Muscle layer of duodenum (tissue), 2 donors: ENCODE results near the gene CARD19.
"Not testable (repeated sequence)": the region's sequence is repeated elsewhere in the genome, so short reads cannot be mapped to it uniquely, and the experiment has no call there.

ENCODE experiments used
- H3K27ac ChIP-seq: one replicate; pipeline ENCODE4 v1.7.0; 2013; ENCODE audit warnings: mild to moderate bottlenecking, low read length
- H3K27me3 ChIP-seq: one replicate; pipeline ENCODE4 v1.7.0; 2013; ENCODE audit warnings: low read depth, mild to moderate bottlenecking, control low read depth, low read length
- H3K36me3 ChIP-seq, 2 donors: one replicate each; pipeline ENCODE4 v1.7.0; 2013; ENCODE audit warnings: low read length in 2 of 2, control low read depth in 1 of 2, mild to moderate bottlenecking in 1 of 2; ENCODE audit not compliant: insufficient read depth in 2 of 2, control insufficient read depth in 1 of 2
- H3K4me1 ChIP-seq, 2 donors: one replicate each; pipeline ENCODE4 v1.7.0; 2013; ENCODE audit warnings: low read length in 2 of 2, mild to moderate bottlenecking in 2 of 2, control low read depth in 1 of 2, moderate library complexity in 1 of 2; ENCODE audit not compliant: insufficient read depth in 2 of 2, control insufficient read depth in 1 of 2
- H3K4me3 ChIP-seq, 2 donors: one replicate each; pipeline ENCODE4 v1.7.0; 2013; ENCODE audit warnings: low read length in 2 of 2, low read depth in 1 of 2, mild to moderate bottlenecking in 1 of 2
- H3K9me3 ChIP-seq, 2 donors: one replicate each; pipeline ENCODE4 v1.7.0; 2013; ENCODE audit warnings: low read length in 2 of 2, control low read depth in 1 of 2, mild to moderate bottlenecking in 1 of 2; ENCODE audit not compliant: control insufficient read depth in 1 of 2
- donor health status: healthy.

Gene CARD19

DNA sequence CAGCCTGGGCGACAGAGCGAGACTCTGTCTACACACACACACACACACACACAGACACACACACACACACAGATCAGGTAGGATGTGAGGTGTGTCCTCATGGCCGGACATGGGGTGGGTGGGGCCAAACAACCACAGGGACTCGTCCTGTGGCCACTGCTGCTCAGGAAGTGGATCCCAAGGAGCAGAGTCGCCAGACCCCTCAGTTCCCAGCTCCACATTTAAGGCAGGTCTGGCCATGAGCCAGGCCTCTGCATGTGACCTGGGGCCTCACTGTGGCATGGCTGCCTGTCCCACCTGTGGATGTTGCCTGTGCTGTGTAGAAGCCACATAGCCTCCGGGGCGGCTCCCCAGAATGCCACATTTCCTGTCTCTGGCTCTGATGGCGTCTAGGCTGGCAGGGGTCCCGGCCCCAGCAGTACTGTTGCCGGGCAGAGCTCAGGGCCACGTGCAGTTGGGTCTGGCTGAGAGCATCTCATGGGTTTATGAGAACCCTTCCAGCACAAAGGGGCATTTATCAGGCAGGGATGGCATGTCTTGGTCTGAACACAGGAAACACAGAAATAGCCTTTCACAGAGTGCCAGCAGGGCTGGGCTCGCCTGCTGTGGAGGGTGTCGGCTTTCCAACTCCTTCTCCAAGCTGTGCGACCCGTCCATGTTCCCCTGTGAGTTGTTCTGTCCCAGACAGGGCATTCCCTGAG, 48.0 kb downstream of the CARD19 start:
- Histone ChIP-seq H3K27ac (no peak overlapping the region), H3K4me3 (no peak overlapping the region), H3K9me3 (no peaks in the 10 kb centered on the region), H3K27me3 (no peaks in the 10 kb centered on the region), H3K36me3 (no peaks in the 10 kb centered on the region), H3K4me1 (peaks cover 0 to 5% of the 10 kb centered on the region in 2 donors)

DNA sequence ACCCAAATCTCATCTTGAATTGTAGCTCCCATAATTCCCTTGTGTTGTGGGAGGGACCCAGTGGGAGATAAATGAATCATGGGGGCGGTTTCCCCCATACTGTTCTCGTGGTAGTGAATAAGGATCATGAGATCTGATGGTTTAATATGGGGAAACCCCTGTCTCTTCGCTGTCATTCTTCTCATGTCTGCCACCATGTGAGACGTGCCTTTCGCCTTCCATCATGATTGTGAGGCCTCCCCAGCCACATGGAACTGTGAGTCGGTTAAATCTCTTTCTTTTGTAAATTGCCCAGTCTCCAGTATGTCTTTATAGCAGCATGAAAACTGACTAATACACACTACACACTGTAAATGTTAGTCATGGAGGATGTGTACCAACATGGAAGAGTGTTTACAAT, 50.7 kb downstream of the CARD19 start:
- not testable (repeated sequence) for H3K36me3 ChIP-seq, H3K9me3 ChIP-seq, H3K4me1 ChIP-seq, H3K27me3 ChIP-seq, H3K4me3 ChIP-seq, H3K27ac ChIP-seq

DNA sequence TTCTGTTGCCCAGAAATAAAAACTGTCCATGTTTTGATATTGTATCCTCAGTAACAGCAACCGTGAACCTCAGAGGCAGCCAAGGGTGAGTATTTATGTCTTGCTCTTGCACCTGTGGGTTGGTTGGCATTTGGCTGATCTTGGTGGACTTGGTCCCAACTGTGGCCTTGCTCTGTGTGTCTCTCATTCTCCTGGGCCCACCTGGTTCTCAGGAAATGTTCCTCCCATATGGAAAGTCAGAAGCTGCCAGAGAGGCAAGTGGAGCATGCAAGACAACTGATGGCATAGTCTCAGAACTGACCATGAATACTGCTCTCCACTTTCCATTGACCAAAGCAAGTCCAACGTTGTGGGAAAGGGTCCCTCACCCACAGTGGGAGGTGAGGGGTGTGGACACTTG, 51.6 kb downstream of the CARD19 start:
- Histone ChIP-seq H3K4me3 (no peak overlapping the region), H3K9me3 (no peaks in the 10 kb centered on the region), H3K27me3 (no peaks in the 10 kb centered on the region), H3K27ac (no peak overlapping the region), H3K36me3 (no peaks in the 10 kb centered on the region), H3K4me1 (peaks cover 0 to 5% of the 10 kb centered on the region in 2 donors)

DNA sequence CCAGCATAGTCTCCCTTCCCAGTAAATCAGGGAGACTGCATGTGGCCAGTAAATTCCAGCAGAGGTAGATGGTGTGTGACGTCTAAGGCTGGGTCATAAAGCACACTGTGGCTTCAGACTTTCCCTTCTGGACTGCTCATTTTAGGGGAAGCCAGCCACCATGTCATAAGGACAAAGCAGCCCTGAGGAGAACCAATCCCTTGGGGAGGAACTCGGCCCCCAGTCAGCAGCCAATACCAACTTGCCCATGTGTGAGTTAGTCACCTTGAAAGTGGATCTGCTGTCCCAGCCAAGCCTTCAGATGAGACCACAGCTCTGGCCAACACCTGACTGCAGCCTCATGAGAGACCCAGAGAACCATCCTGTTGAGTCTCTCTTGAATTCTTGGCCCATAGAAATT, 52.7 kb downstream of the CARD19 start:
- Histone ChIP-seq H3K4me3 (no peak overlapping the region), H3K9me3 (no peaks in the 10 kb centered on the region), H3K27me3 (no peaks in the 10 kb centered on the region), H3K27ac (no peak overlapping the region), H3K36me3 (no peaks in the 10 kb centered on the region), H3K4me1 (peaks cover 0 to 5% of the 10 kb centered on the region in 2 donors)

DNA sequence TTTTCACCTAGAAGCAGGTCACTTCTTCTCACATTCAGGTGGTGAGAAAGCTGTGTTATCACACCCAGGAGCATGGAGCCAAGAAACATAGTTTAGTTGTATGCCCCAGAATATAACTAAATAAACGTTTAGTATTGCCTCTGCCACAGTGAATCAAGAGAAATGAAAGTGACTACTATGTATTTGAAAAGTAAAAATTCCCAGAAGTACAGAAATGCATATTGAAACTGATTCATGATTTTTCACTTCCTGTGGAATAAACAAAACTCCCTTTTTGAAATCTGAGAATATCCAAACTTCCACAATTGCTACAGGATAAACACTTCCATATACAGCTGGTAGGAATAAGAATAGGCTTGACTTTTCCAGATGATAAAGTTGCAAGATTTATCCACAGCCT, 53.3 kb downstream of the CARD19 start:
- no peak overlapping the region for H3K27ac ChIP-seq
- H3K4me1 ChIP-seq: peaks cover 0 to under 1% of the 10 kb centered on the region in 2 donors
- no peaks in the 10 kb centered on the region for H3K27me3 ChIP-seq
- no peaks in the 10 kb centered on the region for H3K36me3 ChIP-seq
- H3K9me3 ChIP-seq: no peaks in the 10 kb centered on the region
- H3K4me3 ChIP-seq: no peak overlapping the region

DNA sequence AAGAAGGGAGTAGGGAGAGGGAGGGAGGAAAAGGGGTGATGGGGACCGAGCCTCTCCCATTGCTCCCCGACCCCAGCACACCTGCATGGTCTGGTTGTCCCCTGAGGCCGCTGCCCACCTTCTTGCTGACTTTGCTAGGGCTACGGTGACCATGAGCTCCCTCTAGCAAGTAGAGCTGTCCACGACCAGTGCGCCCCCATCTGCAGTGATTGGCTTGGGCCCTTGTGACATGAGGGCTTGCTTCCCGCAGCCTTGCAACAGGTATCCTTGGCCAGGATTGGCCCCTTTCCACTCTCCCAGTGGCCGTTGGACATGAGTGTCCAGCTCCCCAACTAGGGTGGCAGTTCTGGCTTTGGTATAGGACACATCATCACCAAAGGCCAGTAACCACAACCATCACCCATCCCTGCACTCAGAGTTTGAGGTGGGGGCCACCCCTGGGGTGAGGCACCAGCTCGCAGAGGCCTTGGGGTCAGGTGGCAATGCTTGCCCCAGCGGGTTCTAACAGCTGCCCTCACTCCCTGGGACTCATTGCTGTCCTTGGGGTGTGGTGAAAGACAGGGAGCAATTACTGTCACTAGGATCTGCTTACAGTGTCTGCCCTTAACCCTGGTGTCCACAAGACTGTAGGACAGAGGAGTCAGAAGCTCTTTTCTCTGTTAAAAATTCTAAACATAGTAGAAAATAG, 55.2 kb downstream of the CARD19 start:
- Histone ChIP-seq H3K27me3 (no peaks in the 10 kb centered on the region), H3K4me3 (no peak overlapping the region), H3K36me3 (no peaks in the 10 kb centered on the region), H3K27ac (no peak overlapping the region), H3K9me3 (no peaks in the 10 kb centered on the region), H3K4me1 (no peaks in the 10 kb centered on the region)

DNA sequence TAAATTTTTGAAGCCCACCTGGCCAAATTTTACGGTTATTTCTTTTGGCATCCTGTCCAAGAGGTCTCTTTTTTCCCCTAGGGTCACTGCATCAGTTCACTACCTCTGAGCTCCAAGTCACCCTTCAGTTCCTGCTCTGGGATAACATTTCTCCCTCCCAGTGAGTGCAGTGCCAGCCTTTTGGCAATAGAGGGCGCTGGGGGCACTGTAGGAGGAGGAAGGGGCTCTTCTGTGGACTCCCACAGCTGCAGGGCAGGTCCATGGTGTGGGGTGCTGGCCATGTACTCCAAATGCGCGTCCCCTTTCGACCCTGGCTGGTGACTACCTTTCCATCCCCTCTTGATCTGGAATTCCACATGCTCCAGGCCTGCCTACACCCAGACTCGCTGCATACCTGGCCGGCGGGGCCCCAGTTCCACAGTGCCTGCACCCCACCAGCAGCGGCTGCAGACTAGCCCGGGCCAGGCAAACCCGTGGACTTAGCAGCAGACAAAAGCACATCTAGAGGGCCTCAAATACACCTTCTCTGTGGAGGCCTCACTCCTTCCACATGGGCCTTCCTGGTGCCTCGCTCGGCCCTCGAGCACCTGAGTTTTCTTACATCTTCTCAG, 58.4 kb downstream of the CARD19 start:
- H3K4me1 ChIP-seq: no peaks in the 10 kb centered on the region

DNA sequence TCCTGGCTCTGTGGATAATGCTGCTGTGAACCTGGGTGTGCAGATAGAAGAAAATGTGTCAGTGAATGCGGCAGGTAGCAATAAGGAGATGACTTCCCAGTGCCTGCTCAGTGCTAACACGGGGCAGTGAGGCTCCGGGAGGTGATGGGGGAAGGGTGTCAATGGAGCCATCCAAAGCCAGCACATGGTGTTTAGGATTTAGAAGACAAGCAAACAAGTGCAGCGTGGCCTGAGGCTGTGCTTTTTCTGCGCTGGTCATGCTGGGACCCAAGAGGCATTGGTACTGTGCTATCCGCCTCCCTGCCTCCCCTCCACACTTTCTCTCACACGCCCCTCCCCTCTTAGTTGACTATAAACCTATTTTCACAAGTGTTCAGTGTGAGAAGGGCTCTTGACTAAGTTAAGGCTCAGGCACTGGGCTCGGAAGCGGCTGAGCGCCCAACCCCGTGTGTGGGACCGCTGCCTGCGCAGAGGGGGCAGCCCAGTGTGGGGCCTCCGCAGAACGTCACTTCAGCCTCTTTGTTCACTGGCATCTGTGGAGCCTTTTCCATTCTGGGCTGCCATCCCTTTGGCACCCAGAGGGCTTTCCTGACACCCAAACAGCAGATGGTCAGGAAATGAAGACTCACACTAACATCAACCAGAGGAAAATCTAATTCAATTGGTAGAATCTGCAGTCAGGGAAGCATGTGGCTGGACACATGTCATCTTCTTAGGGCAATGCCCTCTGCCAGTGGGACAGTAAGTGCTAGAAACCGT, 59.9 kb downstream of the CARD19 start:
- no peaks in the 10 kb centered on the region for H3K36me3 ChIP-seq
- H3K4me1 ChIP-seq: peaks cover 0 to 4% of the 10 kb centered on the region in 2 donors
- no peak overlapping the region for H3K27ac ChIP-seq
- no peak overlapping the region for H3K4me3 ChIP-seq
- H3K27me3 ChIP-seq: no peaks in the 10 kb centered on the region
- no peaks in the 10 kb centered on the region for H3K9me3 ChIP-seq

More for the DNA sequence above, 58.4 kb downstream of the CARD19 start:
- no peaks in the 10 kb centered on the region for H3K27me3 ChIP-seq
- H3K4me3 ChIP-seq: no peak overlapping the region
- H3K27ac ChIP-seq: no peak overlapping the region
- H3K36me3 ChIP-seq: no peaks in the 10 kb centered on the region
- no peaks in the 10 kb centered on the region for H3K9me3 ChIP-seq

DNA sequence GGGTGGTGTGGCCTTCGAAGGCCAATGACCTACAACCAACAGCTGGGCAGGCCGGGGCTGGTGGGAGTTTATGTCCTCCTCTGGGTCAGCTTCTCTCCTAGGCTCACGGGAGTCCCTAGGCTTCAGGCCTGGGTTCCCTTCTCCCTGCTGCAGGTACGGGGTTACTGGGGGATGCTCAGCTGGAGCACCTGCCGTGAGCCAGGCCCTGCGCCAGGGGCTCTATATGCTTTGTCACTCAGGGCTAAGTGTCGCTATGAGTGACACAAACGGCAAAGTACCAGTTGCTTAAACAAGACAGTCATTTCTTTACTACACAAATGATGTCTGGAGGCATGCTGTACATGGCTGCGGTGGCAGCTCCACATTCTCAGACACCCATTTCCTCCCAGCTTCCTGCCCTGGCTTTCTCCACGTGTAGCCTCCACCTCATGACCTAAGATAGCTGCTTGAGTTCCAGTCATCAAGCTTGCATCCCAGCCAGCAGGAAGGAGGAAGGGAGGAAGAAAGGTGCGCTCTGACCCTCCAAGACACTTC, 60.5 kb downstream of the CARD19 start:
- H3K27me3 ChIP-seq: no peaks in the 10 kb centered on the region
- H3K9me3 ChIP-seq: no peaks in the 10 kb centered on the region
- H3K4me3 ChIP-seq: no peak overlapping the region
- H3K27ac ChIP-seq: no peak overlapping the region
- H3K4me1 ChIP-seq: peaks cover 0 to 4% of the 10 kb centered on the region in 2 donors
- no peaks in the 10 kb centered on the region for H3K36me3 ChIP-seq

DNA sequence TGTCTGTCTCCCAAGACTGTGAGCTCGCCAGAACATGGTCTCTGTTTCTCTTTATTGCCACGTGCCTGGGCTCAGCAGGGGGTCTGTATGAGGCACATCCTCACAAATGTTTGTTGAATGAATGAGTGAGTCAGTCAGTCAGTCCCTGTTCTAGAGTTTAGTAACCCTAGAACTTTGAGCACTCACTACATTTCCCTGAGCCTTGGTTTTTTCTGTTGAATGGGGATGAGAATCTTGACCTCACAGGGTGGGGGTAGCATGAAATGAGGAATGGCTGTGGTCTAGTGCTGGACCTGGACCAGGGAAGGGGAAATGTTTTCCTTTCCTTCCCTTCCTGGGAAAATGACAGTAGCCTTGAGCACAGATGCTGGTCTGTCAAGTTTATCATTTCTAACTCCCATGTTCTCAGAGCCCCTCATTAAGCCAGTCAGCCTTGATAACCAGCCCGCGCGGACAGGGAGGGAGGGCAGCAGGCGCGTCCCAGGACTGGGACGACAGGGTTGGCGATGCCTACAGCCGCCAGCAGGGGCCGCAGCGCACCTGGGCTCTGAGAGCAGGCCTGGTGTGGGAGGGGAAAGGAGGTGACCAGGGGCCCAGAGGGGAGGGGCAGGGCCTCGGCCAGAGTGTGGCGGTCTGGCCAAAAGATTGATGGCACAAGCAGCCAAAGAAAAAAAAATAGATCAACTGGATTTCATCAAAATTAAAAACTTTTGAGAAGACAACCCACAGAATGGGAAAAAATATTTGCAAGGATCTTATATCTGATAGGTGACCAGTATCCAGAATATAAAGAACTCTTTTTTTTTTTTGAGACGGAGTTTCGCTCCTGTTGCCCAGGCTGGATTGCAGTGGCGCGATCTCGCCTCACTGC, 63.8 kb downstream of the CARD19 start:
- no peak overlapping the region for H3K27ac ChIP-seq
- H3K4me3 ChIP-seq: no peak overlapping the region
- H3K36me3 ChIP-seq: no peaks in the 10 kb centered on the region
- peaks cover 0 to 8% of the 10 kb centered on the region in 2 donors for H3K4me1 ChIP-seq
- H3K27me3 ChIP-seq: no peaks in the 10 kb centered on the region
- no peaks in the 10 kb centered on the region for H3K9me3 ChIP-seq
